ENCODE results near the gene TGFA. TPM values are rescaled to one million over a fixed set of nuclear protein-coding genes. Genes with fewer than 3 reads are reported as not detected.
A peak's percentile ranks its signal among the peaks of the same experiment; 100 is the strongest.

The TGFA gene
- under 1 TPM in 1 of 2 experiments, not detected in 1; 0.07 TPM for total RNA-seq

- ChIA-PET POLR2A (no interaction called here), CTCF (interaction anchor here (0.9 to 1.0 kb wide), 2 partner anchors 17 to 31 kb away, joined by 3 read pairs; no protein-coding TSS in a partner anchor)
- Mint-ChIP-seq H3K27ac (no peak within 1 kb of the TSS), H3K27me3 (peaks cover 54% of the 10 kb centered on the region), H3K4me1 (peaks cover 28% of the 10 kb centered on the region), H3K4me3 (peak within 1 kb of the TSS; percentile 71), H3K36me3 (ENCODE audit: low read depth) (no peaks in the 10 kb centered on the region), H3K9me3 (no peaks in the 10 kb centered on the region)
- DNase-seq: peak; percentile 62
These were observed at the start of gene TGFA for GRCh38 chr2:70553584-70554337. Gene TGFA (minus strand): TSS chr2:70553826. CDS start chr2:70553767, 59 bp downstream.

GRCh38 chr2:70603066-70603465, 49.4 kb upstream of the TGFA start:
- H3K27ac Mint-ChIP-seq: no peak overlapping the region
- H3K36me3 Mint-ChIP-seq (ENCODE audit: low read depth): no peaks in the 10 kb centered on the region
- DNase-seq: no peak
- peaks cover 19% of the 10 kb centered on the region for H3K27me3 Mint-ChIP-seq
- ChIA-PET POLR2A (no interaction called here), CTCF (no interaction called here)
- H3K4me1 Mint-ChIP-seq: peaks cover 1% of the 10 kb centered on the region
- H3K4me3 Mint-ChIP-seq: no peak overlapping the region
- H3K9me3 Mint-ChIP-seq: no peaks in the 10 kb centered on the region

GRCh38 chr2:70598197-70598596, 44.6 kb upstream of the TGFA start:
- POLR2A ChIA-PET: no interaction called here
- no peaks in the 10 kb centered on the region for H3K9me3 Mint-ChIP-seq
- no peak for DNase-seq
- H3K36me3 Mint-ChIP-seq (ENCODE audit: low read depth): no peaks in the 10 kb centered on the region
- H3K4me3 Mint-ChIP-seq: no peak overlapping the region
- peaks cover 24% of the 10 kb centered on the region for H3K27me3 Mint-ChIP-seq
- no peak overlapping the region for H3K27ac Mint-ChIP-seq
- CTCF ChIA-PET: interaction anchor here (1.3 kb wide), 1 partner anchor 20 kb away, joined by 4 read pairs; no protein-coding TSS in a partner anchor
- H3K4me1 Mint-ChIP-seq: peaks cover under 1% of the 10 kb centered on the region

GRCh38 chr2:70596739-70597138, 43.1 kb upstream of the TGFA start:
- POLR2A ChIA-PET: no interaction called here
- H3K27ac Mint-ChIP-seq: peak overlapping the region; percentile 42
- no peaks in the 10 kb centered on the region for H3K9me3 Mint-ChIP-seq
- no peak overlapping the region for H3K4me3 Mint-ChIP-seq
- no peak for DNase-seq
- CTCF ChIA-PET: no interaction called here
- H3K4me1 Mint-ChIP-seq: no peaks in the 10 kb centered on the region
- no peaks in the 10 kb centered on the region for H3K36me3 Mint-ChIP-seq (ENCODE audit: low read depth)
- peaks cover 18% of the 10 kb centered on the region for H3K27me3 Mint-ChIP-seq

GRCh38 chr2:70596293-70596692, 42.7 kb upstream of the TGFA start:
- Mint-ChIP-seq H3K27me3 (peaks cover 18% of the 10 kb centered on the region), H3K4me3 (no peak overlapping the region), H3K36me3 (ENCODE audit: low read depth) (no peaks in the 10 kb centered on the region), H3K9me3 (no peaks in the 10 kb centered on the region), H3K27ac (no peak overlapping the region), H3K4me1 (no peaks in the 10 kb centered on the region)
- no peak for DNase-seq
- POLR2A ChIA-PET: no interaction called here
- CTCF ChIA-PET: no interaction called here

- H3K4me3 Mint-ChIP-seq: no peak overlapping the region
- DNase-seq: no peak
- ChIA-PET CTCF (no interaction called here), POLR2A (no interaction called here)
- no peaks in the 10 kb centered on the region for H3K9me3 Mint-ChIP-seq
- H3K27me3 Mint-ChIP-seq: peaks cover 4% of the 10 kb centered on the region
- no peaks in the 10 kb centered on the region for H3K4me1 Mint-ChIP-seq
- H3K36me3 Mint-ChIP-seq (ENCODE audit: low read depth): no peaks in the 10 kb centered on the region
- H3K27ac Mint-ChIP-seq: no peak overlapping the region
These were observed 29.5 kb upstream of the TGFA start for GRCh38 chr2:70583091-70583490.

GRCh38 chr2:70580352-70580751, 26.7 kb upstream of the TGFA start:
- H3K9me3 Mint-ChIP-seq: no peaks in the 10 kb centered on the region
- DNase-seq: no peak
- H3K27me3 Mint-ChIP-seq: peaks cover 12% of the 10 kb centered on the region
- H3K27ac Mint-ChIP-seq: no peak overlapping the region
- POLR2A ChIA-PET: no interaction called here
- H3K36me3 Mint-ChIP-seq (ENCODE audit: low read depth): no peaks in the 10 kb centered on the region
- CTCF ChIA-PET: interaction anchor here (1.3 kb wide), 1 partner anchor 280 kb away, joined by 3 read pairs; no protein-coding TSS in a partner anchor
- H3K4me1 Mint-ChIP-seq: no peaks in the 10 kb centered on the region
- H3K4me3 Mint-ChIP-seq: no peak overlapping the region

- Mint-ChIP-seq H3K4me3 (no peak overlapping the region), H3K4me1 (peaks cover 3% of the 10 kb centered on the region), H3K36me3 (ENCODE audit: low read depth) (no peaks in the 10 kb centered on the region), H3K27me3 (peaks cover 34% of the 10 kb centered on the region), H3K9me3 (no peaks in the 10 kb centered on the region), H3K27ac (no peak overlapping the region)
- no peak for DNase-seq
- POLR2A ChIA-PET: no interaction called here
- CTCF ChIA-PET: no interaction called here
These were observed 21.0 kb upstream of the TGFA start for GRCh38 chr2:70574618-70575017.

- POLR2A ChIA-PET: no interaction called here
- Mint-ChIP-seq H3K9me3 (no peaks in the 10 kb centered on the region), H3K27ac (no peak overlapping the region), H3K4me3 (no peak overlapping the region), H3K27me3 (peaks cover 34% of the 10 kb centered on the region), H3K4me1 (peaks cover 3% of the 10 kb centered on the region), H3K36me3 (ENCODE audit: low read depth) (no peaks in the 10 kb centered on the region)
- DNase-seq: no peak
- CTCF ChIA-PET: no interaction called here
These were observed 20.5 kb upstream of the TGFA start for GRCh38 chr2:70574109-70574508.

GRCh38 chr2:70570041-70570661, 16.5 kb upstream of the TGFA start:
- peaks cover 3% of the 10 kb centered on the region for H3K4me1 Mint-ChIP-seq
- DNase-seq: no peak
- CTCF ChIA-PET: no interaction called here

GRCh38 chr2:70569559-70569958, 15.9 kb upstream of the TGFA start:
- Mint-ChIP-seq H3K27ac (no peak overlapping the region), H3K4me3 (no peak overlapping the region), H3K4me1 (peaks cover 3% of the 10 kb centered on the region), H3K36me3 (ENCODE audit: low read depth) (no peaks in the 10 kb centered on the region), H3K27me3 (peaks cover 20% of the 10 kb centered on the region), H3K9me3 (no peaks in the 10 kb centered on the region)
- ChIA-PET CTCF (no interaction called here), POLR2A (no interaction called here)
- DNase-seq: no peak

More at GRCh38 chr2:70570041-70570661, 16.5 kb upstream of the TGFA start:
- H3K27ac Mint-ChIP-seq: no peak overlapping the region
- POLR2A ChIA-PET: no interaction called here
- no peaks in the 10 kb centered on the region for H3K9me3 Mint-ChIP-seq
- peaks cover 24% of the 10 kb centered on the region for H3K27me3 Mint-ChIP-seq
- H3K36me3 Mint-ChIP-seq (ENCODE audit: low read depth): no peaks in the 10 kb centered on the region
- no peak overlapping the region for H3K4me3 Mint-ChIP-seq

- H3K4me3 Mint-ChIP-seq: no peak overlapping the region
- H3K27me3 Mint-ChIP-seq: peaks cover 6% of the 10 kb centered on the region
- ChIA-PET POLR2A (no interaction called here), CTCF (interaction anchor here (0.6 to 1.4 kb wide), 2 partner anchors 12 to 489 kb away, joined by 4 read pairs; no protein-coding TSS in a partner anchor)
- no peaks in the 10 kb centered on the region for H3K9me3 Mint-ChIP-seq
- H3K27ac Mint-ChIP-seq: no peak overlapping the region
- DNase-seq: no peak
- H3K4me1 Mint-ChIP-seq: no peaks in the 10 kb centered on the region
- H3K36me3 Mint-ChIP-seq (ENCODE audit: low read depth): no peaks in the 10 kb centered on the region
These were observed 13.3 kb upstream of the TGFA start for GRCh38 chr2:70566906-70567305.

GRCh38 chr2:70566464-70566863, 12.8 kb upstream of the TGFA start:
- POLR2A ChIA-PET: no interaction called here

More at GRCh38 chr2:70566464-70566863, 12.8 kb upstream of the TGFA start:
- no peak for DNase-seq
- Mint-ChIP-seq H3K4me3 (no peak overlapping the region), H3K4me1 (no peaks in the 10 kb centered on the region), H3K36me3 (ENCODE audit: low read depth) (no peaks in the 10 kb centered on the region), H3K9me3 (no peaks in the 10 kb centered on the region), H3K27me3 (peaks cover 8% of the 10 kb centered on the region), H3K27ac (no peak overlapping the region)
- CTCF ChIA-PET: interaction anchor here (0.6 to 1.4 kb wide), 2 partner anchors 11 to 490 kb away, joined by 4 read pairs; no protein-coding TSS in a partner anchor
